ENCODE measurements around the gene NRG3.

GRCh38 chr10:82464966-82465365 lies 590.0 kb downstream of the NRG3 start:
- TF ChIP-seq POLR2A (IDR thresholded peaks at IDR 0.05) (no peak), CTCF (IDR thresholded peaks at IDR 0.05) (no peak)
